HepG2 (cell line): ENCODE measurements around the gene P4HTM. TPM values are rescaled to one million over a fixed set of nuclear protein-coding genes. Genes with fewer than 3 reads are reported as not detected.
A peak's percentile ranks its signal among the peaks of the same experiment; 100 is the strongest.

Experiments
- CBX5 ChIP-seq: sonication (generic); formaldehyde crosslinking; IDR thresholded peaks from 2 replicates; pipeline ENCODE4 v1.4.0; 2020; ENCODE audit warnings: missing genetic modification reagents, borderline replicate concordance
- EZH2 ChIP-seq: conservative IDR thresholded peaks from 2 replicates; pipeline ENCODE4 v1.6.1; 2012; ENCODE audit warnings: mild to moderate bottlenecking, low read depth, low read length, moderate library complexity
- FLYWCH1 ChIP-seq: sonication (generic); formaldehyde crosslinking; IDR thresholded peaks from 2 replicates; pipeline ENCODE4 v1.8.1; 2023; ENCODE audit warnings: mild to moderate bottlenecking, missing genetic modification reagents
- MLLT10 ChIP-seq: sonication (generic); formaldehyde crosslinking; IDR thresholded peaks from 2 replicates; pipeline ENCODE4 v1.4.0; 2020; ENCODE audit warnings: missing genetic modification reagents
- NAIF1 ChIP-seq: sonication (generic); formaldehyde crosslinking; IDR thresholded peaks from 2 replicates; pipeline ENCODE4 v1.5.0; 2020; ENCODE audit warnings: mild to moderate bottlenecking, missing genetic modification reagents, borderline replicate concordance
- RARG ChIP-seq: sonication (generic); formaldehyde crosslinking; IDR thresholded peaks from 2 replicates; pipeline ENCODE4 v1.4.0; 2020; ENCODE audit warnings: low read depth, mild to moderate bottlenecking, missing genetic modification reagents
- SIX1 ChIP-seq: sonication (generic); formaldehyde crosslinking; IDR thresholded peaks from 2 replicates; pipeline ENCODE4 v1.4.0; 2020; ENCODE audit warnings: missing genetic modification reagents, borderline replicate concordance
- SKI ChIP-seq: fragments of 450-650 bp; IDR thresholded peaks from one replicate; pipeline ENCODE4 v1.6.1; 2018; ENCODE audit warnings: mild to moderate bottlenecking; ENCODE audit not compliant: partially characterized antibody
- TOE1 ChIP-seq: sonication (generic); formaldehyde crosslinking; IDR thresholded peaks from 2 replicates; pipeline ENCODE4 v1.4.0; 2020; ENCODE audit warnings: mild to moderate bottlenecking, missing genetic modification reagents
- ZBTB38 ChIP-seq: sonication (generic); formaldehyde crosslinking; IDR thresholded peaks from 2 replicates; pipeline ENCODE4 v1.5.1; 2020; ENCODE audit warnings: mild to moderate bottlenecking, missing genetic modification reagents
- ZBTB44 ChIP-seq: sonication (generic); formaldehyde crosslinking; IDR thresholded peaks from 2 replicates; pipeline ENCODE4 v1.4.0; 2020; ENCODE audit warnings: missing genetic modification reagents
- ZNF121 ChIP-seq: sonication (generic); formaldehyde crosslinking; IDR thresholded peaks from 2 replicates; pipeline ENCODE4 v1.5.0; 2020; ENCODE audit warnings: mild to moderate bottlenecking, missing genetic modification reagents
- ZNF205 ChIP-seq: IDR thresholded peaks from 2 replicates; pipeline ENCODE4 v1.6.1; 2018; ENCODE audit warnings: missing biosample characterization, missing genetic modification reagents
- ZNF251 ChIP-seq: sonication (generic); formaldehyde crosslinking; IDR thresholded peaks from 2 replicates; pipeline ENCODE4 v1.9.0; 2021; ENCODE audit warnings: mild to moderate bottlenecking, missing genetic modification reagents
- ZNF260 ChIP-seq: sonication (generic); formaldehyde crosslinking; IDR thresholded peaks from 2 replicates; pipeline ENCODE4 v1.4.0; 2020; ENCODE audit warnings: missing genetic modification reagents, low read depth, mild to moderate bottlenecking, borderline replicate concordance
- ZNF607 ChIP-seq: sonication (generic); formaldehyde crosslinking; IDR thresholded peaks from 2 replicates; pipeline ENCODE4 v1.5.1; 2020; ENCODE audit warnings: missing genetic modification reagents, mild to moderate bottlenecking, borderline replicate concordance
- ZNF7 ChIP-seq: IDR thresholded peaks from 2 replicates; pipeline ENCODE4 v1.6.1; 2016; ENCODE audit warnings: missing biosample characterization, missing genetic modification reagents
- polyA plus RNA-seq, 8 experiments: library from polyadenylated mRNA; depleted of rRNA in 3 of 8; stranded (reverse) in 7 of 8; unstranded in 1 of 8; fragments of >200 nt; fragmentation: Illumina TruSeq in 4 of 8; extraction: Trizol in 4 of 8; gene quantifications; 2 replicates each; pipeline versions ENCODE4 v1.2.1 to v1.2.3, GENCODE V29; 2011 to 2016; ENCODE audit warnings: low read depth in 4 of 8, missing spikeins in 1 of 8, mixed read lengths in 1 of 8; ENCODE audit not compliant: insufficient read depth in 1 of 8
- total RNA-seq, 5 experiments: library from RNA; depleted of rRNA; stranded (reverse); fragments of >200 nt; fragmentation: Illumina TruSeq; extraction: Trizol; gene quantifications; 2 replicates each; pipeline ENCODE4 v1.2.3, GENCODE V29; 2016; ENCODE audit warnings: low read depth in 1 of 5
- TF ChIP-seq, protein P1 (sequence below): sonication (generic); formaldehyde crosslinking; conservative IDR thresholded peaks from 2 replicates; pipeline ENCODE4 v1.8.0; 2022; ENCODE audit warnings: low read depth, missing genetic modification reagents
- TF ChIP-seq, protein P2 (sequence below): sonication (generic); formaldehyde crosslinking; IDR thresholded peaks from 2 replicates; pipeline ENCODE4 v1.4.0; 2020; ENCODE audit warnings: missing genetic modification reagents

P4HTM gene
- total and polyA plus RNA-seq, 2 of the 13 experiments (the other 11 are each of a cell fraction or from before 2014, with no cell fraction given), result 0.01 TPM; not detected in 1

- TF ChIP-seq ZBTB44 (CRISPR knock-in tag) (no peak; the same call in 1 of the 2 replicates), ZNF607 (CRISPR knock-in tag) (no peak), SKI (peak; percentile 82), ZNF260 (CRISPR knock-in tag) (no peak), NAIF1 (CRISPR knock-in tag) (peak; percentile 90; the same call in 1 of the 2 replicates), ZNF251 (CRISPR knock-in tag) (no peak), FLYWCH1 (CRISPR knock-in tag) (no peak), ZNF7 (CRISPR knock-in tag) (no peak), ZBTB38 (peak; percentile 88; the same call in 1 of the 2 replicates), RARG (CRISPR knock-in tag) (no peak), SIX1 (peak; percentile 63; the same call in 1 of the 2 replicates), TOE1 (CRISPR knock-in tag) (no peak), CBX5 (CRISPR knock-in tag) (peak; percentile 91), MLLT10 (no peak), ZNF121 (CRISPR knock-in tag) (peak; percentile 50; the same call in 1 of the 2 replicates), EZH2 (no peak), ZNF205 (peak; percentile 71)
- TF ChIP-seq, protein P1, sequence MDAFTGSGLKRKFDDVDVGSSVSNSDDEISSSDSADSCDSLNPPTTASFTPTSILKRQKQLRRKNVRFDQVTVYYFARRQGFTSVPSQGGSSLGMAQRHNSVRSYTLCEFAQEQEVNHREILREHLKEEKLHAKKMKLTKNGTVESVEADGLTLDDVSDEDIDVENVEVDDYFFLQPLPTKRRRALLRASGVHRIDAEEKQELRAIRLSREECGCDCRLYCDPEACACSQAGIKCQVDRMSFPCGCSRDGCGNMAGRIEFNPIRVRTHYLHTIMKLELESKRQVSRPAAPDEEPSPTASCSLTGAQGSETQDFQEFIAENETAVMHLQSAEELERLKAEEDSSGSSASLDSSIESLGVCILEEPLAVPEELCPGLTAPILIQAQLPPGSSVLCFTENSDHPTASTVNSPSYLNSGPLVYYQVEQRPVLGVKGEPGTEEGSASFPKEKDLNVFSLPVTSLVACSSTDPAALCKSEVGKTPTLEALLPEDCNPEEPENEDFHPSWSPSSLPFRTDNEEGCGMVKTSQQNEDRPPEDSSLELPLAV (CRISPR knock-in tag), result no peak; the same call in 1 of the 2 replicates
- TF ChIP-seq, protein P2, sequence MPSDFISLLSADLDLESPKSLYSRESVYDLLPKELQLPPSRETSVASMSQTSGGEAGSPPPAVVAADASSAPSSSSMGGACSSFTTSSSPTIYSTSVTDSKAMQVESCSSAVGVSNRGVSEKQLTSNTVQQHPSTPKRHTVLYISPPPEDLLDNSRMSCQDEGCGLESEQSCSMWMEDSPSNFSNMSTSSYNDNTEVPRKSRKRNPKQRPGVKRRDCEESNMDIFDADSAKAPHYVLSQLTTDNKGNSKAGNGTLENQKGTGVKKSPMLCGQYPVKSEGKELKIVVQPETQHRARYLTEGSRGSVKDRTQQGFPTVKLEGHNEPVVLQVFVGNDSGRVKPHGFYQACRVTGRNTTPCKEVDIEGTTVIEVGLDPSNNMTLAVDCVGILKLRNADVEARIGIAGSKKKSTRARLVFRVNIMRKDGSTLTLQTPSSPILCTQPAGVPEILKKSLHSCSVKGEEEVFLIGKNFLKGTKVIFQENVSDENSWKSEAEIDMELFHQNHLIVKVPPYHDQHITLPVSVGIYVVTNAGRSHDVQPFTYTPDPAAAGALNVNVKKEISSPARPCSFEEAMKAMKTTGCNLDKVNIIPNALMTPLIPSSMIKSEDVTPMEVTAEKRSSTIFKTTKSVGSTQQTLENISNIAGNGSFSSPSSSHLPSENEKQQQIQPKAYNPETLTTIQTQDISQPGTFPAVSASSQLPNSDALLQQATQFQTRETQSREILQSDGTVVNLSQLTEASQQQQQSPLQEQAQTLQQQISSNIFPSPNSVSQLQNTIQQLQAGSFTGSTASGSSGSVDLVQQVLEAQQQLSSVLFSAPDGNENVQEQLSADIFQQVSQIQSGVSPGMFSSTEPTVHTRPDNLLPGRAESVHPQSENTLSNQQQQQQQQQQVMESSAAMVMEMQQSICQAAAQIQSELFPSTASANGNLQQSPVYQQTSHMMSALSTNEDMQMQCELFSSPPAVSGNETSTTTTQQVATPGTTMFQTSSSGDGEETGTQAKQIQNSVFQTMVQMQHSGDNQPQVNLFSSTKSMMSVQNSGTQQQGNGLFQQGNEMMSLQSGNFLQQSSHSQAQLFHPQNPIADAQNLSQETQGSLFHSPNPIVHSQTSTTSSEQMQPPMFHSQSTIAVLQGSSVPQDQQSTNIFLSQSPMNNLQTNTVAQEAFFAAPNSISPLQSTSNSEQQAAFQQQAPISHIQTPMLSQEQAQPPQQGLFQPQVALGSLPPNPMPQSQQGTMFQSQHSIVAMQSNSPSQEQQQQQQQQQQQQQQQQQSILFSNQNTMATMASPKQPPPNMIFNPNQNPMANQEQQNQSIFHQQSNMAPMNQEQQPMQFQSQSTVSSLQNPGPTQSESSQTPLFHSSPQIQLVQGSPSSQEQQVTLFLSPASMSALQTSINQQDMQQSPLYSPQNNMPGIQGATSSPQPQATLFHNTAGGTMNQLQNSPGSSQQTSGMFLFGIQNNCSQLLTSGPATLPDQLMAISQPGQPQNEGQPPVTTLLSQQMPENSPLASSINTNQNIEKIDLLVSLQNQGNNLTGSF (CRISPR knock-in tag), result peak; percentile 82; the same call in 1 of the 2 replicates
Observed at GRCh38 chr3:49028673-49029562, 38.9 kb downstream of the P4HTM start, which contains the start of gene IMPDH2 (continued).
